HEK293 (cell line): ENCODE data around the gene CYB5R4.
A peak's percentile ranks its signal among the peaks of the same experiment; 100 is the strongest.

Source experiments
- CTCF ChIA-PET: fragments of 350-600 bp; formaldehyde crosslinking; extraction: SDS; loops from one replicate; lab custom pipeline; 2021; ENCODE audit warnings: antibody characterized with exemption; lab: Yijun Ruan, JAX
- POLR2A ChIA-PET: fragments of 300-600 bp; formaldehyde crosslinking; extraction: SDS; loops from one replicate; lab custom pipeline; 2020; ENCODE audit warnings: antibody characterized with exemption, inconsistent platforms; lab: Yijun Ruan, JAX
- H3K27ac ChIP-seq: fragments of 200-500 bp; sonication (Bioruptor generic); 2 replicates; pipeline ENCODE4 v1.5.1; 2014; ENCODE audit warnings: low read depth, low read length, control low read depth, inconsistent platforms; ENCODE audit errors: extremely low read depth
- H3K36me3 ChIP-seq, 2 experiments: fragments of 200-500 bp in 1 of 2; sonication (Bioruptor generic) in 1 of 2; 1 replicate in 1 of 2; 2 replicates in 1 of 2; pipeline ENCODE4 v1.5.1; 2014 to 2017; ENCODE audit warnings: inconsistent platforms in 2 of 2, low read length in 2 of 2; ENCODE audit not compliant: control insufficient read depth in 2 of 2, insufficient read depth in 1 of 2
- H3K4me1 ChIP-seq: fragments of 200-500 bp; sonication (Bioruptor generic); 2 replicates; pipeline ENCODE4 v1.5.1; 2014; ENCODE audit warnings: mild to moderate bottlenecking, low read length, inconsistent platforms; ENCODE audit not compliant: control insufficient read depth, insufficient read depth
- H3K4me3 ChIP-seq: 2 replicates; pipeline ENCODE4 v1.5.1; 2011; ENCODE audit warnings: low read depth, mild to moderate bottlenecking, control low read depth, low read length, moderate library complexity
- H3K9me3 ChIP-seq: fragments of 200-500 bp; sonication (Bioruptor generic); 2 replicates; pipeline ENCODE4 v1.5.1; 2014; ENCODE audit warnings: low read depth, low read length, inconsistent platforms; ENCODE audit not compliant: control insufficient read depth, insufficient read depth
- EGR2 ChIP-seq: fragments of 450-650 bp; formaldehyde crosslinking; IDR thresholded peaks from 2 replicates; pipeline ENCODE4 v1.5.1; 2016; ENCODE audit warnings: low read depth, missing biosample characterization, missing genetic modification characterization
- GFI1B ChIP-seq: fragments of 450-650 bp; formaldehyde crosslinking; IDR thresholded peaks from 2 replicates; pipeline ENCODE4 v1.5.1; 2016; ENCODE audit warnings: missing biosample characterization, missing genetic modification characterization
- PRDM1 ChIP-seq: fragments of 450-650 bp; formaldehyde crosslinking; IDR thresholded peaks from 2 replicates; pipeline ENCODE4; 2016; ENCODE audit warnings: missing biosample characterization, missing genetic modification characterization
- RBAK ChIP-seq: fragments of 450-650 bp; formaldehyde crosslinking; IDR thresholded peaks from 2 replicates; pipeline ENCODE4 v1.5.1; 2016; ENCODE audit warnings: missing biosample characterization, missing genetic modification characterization
- TRIM28 ChIP-seq: IDR thresholded peaks from 2 replicates; pipeline ENCODE4 v1.6.1; 2011; ENCODE audit warnings: low read length, control low read depth, borderline replicate concordance
- ZBTB11 ChIP-seq: fragments of 450-650 bp; formaldehyde crosslinking; conservative IDR thresholded peaks from 2 replicates; pipeline ENCODE4 v1.5.1; 2016; ENCODE audit warnings: low read depth, missing biosample characterization, missing genetic modification characterization
- ZBTB48 ChIP-seq: fragments of 450-650 bp; formaldehyde crosslinking; IDR thresholded peaks from 2 replicates; pipeline ENCODE4 v1.5.1; 2016; ENCODE audit warnings: missing biosample characterization, missing genetic modification characterization
- ZEB2 ChIP-seq: fragments of 450-650 bp; formaldehyde crosslinking; IDR thresholded peaks from 2 replicates; pipeline ENCODE4 v1.5.1; 2016; ENCODE audit warnings: missing biosample characterization, missing genetic modification characterization
- ZIC2 ChIP-seq: fragments of 450-650 bp; formaldehyde crosslinking; IDR thresholded peaks from 2 replicates; pipeline ENCODE4 v1.5.1; 2016; ENCODE audit warnings: missing biosample characterization, missing genetic modification characterization
- ZNF114 ChIP-seq: fragments of 450-650 bp; formaldehyde crosslinking; IDR thresholded peaks from 2 replicates; pipeline ENCODE4 v1.5.0; 2017; ENCODE audit warnings: missing biosample characterization, missing genetic modification characterization
- ZNF16 ChIP-seq: fragments of 450-650 bp; formaldehyde crosslinking; IDR thresholded peaks from 2 replicates; pipeline ENCODE4 v1.5.1; 2016; ENCODE audit warnings: low read depth, missing biosample characterization, missing genetic modification characterization
- ZNF174 ChIP-seq: fragments of 450-650 bp; formaldehyde crosslinking; IDR thresholded peaks from 2 replicates; pipeline ENCODE4 v1.5.0; 2017; ENCODE audit warnings: missing biosample characterization, mild to moderate bottlenecking, missing genetic modification characterization
- ZNF175 ChIP-seq: fragments of 450-650 bp; formaldehyde crosslinking; IDR thresholded peaks from 2 replicates; pipeline ENCODE4 v1.5.1; 2016; ENCODE audit warnings: missing biosample characterization, missing genetic modification characterization
- ZNF391 ChIP-seq: fragments of 450-650 bp; formaldehyde crosslinking; IDR thresholded peaks from 2 replicates; pipeline ENCODE4 v1.5.1; 2016; ENCODE audit warnings: low read depth, missing biosample characterization, missing genetic modification characterization, borderline replicate concordance
- ZNF473 ChIP-seq: fragments of 450-650 bp; formaldehyde crosslinking; IDR thresholded peaks from 2 replicates; pipeline ENCODE4 v1.5.1; 2017; ENCODE audit warnings: missing biosample characterization, missing genetic modification characterization
- ZNF518A ChIP-seq: fragments of 450-650 bp; formaldehyde crosslinking; conservative IDR thresholded peaks from 2 replicates; pipeline ENCODE4 v1.5.1; 2016; ENCODE audit warnings: low read depth, missing biosample characterization, missing genetic modification characterization
- ZNF596 ChIP-seq: fragments of 450-650 bp; IDR thresholded peaks from 2 replicates; pipeline ENCODE4 v1.5.0; 2018; ENCODE audit warnings: missing biosample characterization, mild to moderate bottlenecking, missing genetic modification characterization, moderate library complexity
- ZNF600 ChIP-seq: fragments of 450-650 bp; formaldehyde crosslinking; IDR thresholded peaks from 2 replicates; pipeline ENCODE4 v1.5.1; 2016; ENCODE audit warnings: missing biosample characterization, missing genetic modification characterization
- TF ChIP-seq, protein P1 (sequence below): fragments of 450-650 bp; formaldehyde crosslinking; IDR thresholded peaks from 2 replicates; pipeline ENCODE4 v1.5.1; 2017; ENCODE audit warnings: missing biosample characterization, missing genetic modification characterization
- TF ChIP-seq, protein P2 (sequence below): fragments of 450-650 bp; formaldehyde crosslinking; IDR thresholded peaks from 2 replicates; pipeline ENCODE4 v1.5.1; 2016; ENCODE audit warnings: missing biosample characterization, missing genetic modification characterization
- TF ChIP-seq, protein P3 (sequence below): fragments of 450-650 bp; formaldehyde crosslinking; IDR thresholded peaks from 2 replicates; pipeline ENCODE4 v1.5.1; 2016; ENCODE audit warnings: missing biosample characterization, missing genetic modification characterization
- TF ChIP-seq, protein P4 (sequence below): fragments of 450-650 bp; IDR thresholded peaks from 2 replicates; pipeline ENCODE4 v1.5.1; 2018; ENCODE audit warnings: missing biosample characterization, mild to moderate bottlenecking, missing genetic modification characterization

CYB5R4 gene

DNA sequence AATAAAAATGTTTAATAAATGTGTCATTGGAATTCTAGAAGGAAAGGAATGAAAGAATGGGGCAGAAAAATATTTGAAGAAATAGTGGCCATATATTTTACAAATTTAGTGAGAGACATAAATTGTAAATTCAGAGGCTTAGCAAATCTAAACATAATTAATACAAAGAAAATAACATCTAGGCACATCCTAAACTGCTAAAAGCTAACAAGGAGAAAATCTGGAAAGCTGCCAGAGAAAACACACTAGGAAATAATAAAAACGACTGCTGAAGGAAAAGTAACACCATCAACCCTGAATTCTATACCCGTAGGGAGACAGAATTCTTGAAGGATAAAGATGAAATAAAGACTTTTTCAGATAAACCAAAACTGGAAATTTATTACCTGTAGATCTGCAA is 23.8 kb downstream of the CYB5R4 start (continued):
- TF ChIP-seq, protein P1, sequence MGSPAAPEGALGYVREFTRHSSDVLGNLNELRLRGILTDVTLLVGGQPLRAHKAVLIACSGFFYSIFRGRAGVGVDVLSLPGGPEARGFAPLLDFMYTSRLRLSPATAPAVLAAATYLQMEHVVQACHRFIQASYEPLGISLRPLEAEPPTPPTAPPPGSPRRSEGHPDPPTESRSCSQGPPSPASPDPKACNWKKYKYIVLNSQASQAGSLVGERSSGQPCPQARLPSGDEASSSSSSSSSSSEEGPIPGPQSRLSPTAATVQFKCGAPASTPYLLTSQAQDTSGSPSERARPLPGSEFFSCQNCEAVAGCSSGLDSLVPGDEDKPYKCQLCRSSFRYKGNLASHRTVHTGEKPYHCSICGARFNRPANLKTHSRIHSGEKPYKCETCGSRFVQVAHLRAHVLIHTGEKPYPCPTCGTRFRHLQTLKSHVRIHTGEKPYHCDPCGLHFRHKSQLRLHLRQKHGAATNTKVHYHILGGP: peak; percentile 75; the same call in 1 of the 2 replicates
- TF ChIP-seq TRIM28: no peak
- no peak for TF ChIP-seq ZNF600 (tag by site-specific recombination)

- Histone ChIP-seq H3K36me3 (no peaks in the 10 kb centered on the region), H3K27ac (no peak overlapping the region), H3K4me3 (no peak overlapping the region), H3K4me1 (peaks cover 11% of the 10 kb centered on the region; the same call in 1 of the 2 replicates), H3K9me3 (no peaks in the 10 kb centered on the region)
- POLR2A ChIA-PET: no interaction called here
- CTCF ChIA-PET: interaction anchor here (0.6 to 3.8 kb wide), 19 partner anchors 8 to 903 kb away, joined by 3 to 42 read pairs (median 4); partner anchors contain the start of gene CEP162
- TF ChIP-seq ZNF175 (tag by site-specific recombination): no peak
- no peak for TF ChIP-seq PRDM1 (tag by site-specific recombination)
- no peak for TF ChIP-seq ZNF174 (tag by site-specific recombination)
- 0 out of 2 replicates have a peak, but pooled peaks have one; percentile 54 for TF ChIP-seq ZEB2
- no peak for TF ChIP-seq ZNF518A (tag by site-specific recombination)
- TF ChIP-seq ZNF596: no peak
- TF ChIP-seq ZBTB48 (tag by site-specific recombination): no peak
- no peak for TF ChIP-seq GFI1B
- TF ChIP-seq, protein P2, sequence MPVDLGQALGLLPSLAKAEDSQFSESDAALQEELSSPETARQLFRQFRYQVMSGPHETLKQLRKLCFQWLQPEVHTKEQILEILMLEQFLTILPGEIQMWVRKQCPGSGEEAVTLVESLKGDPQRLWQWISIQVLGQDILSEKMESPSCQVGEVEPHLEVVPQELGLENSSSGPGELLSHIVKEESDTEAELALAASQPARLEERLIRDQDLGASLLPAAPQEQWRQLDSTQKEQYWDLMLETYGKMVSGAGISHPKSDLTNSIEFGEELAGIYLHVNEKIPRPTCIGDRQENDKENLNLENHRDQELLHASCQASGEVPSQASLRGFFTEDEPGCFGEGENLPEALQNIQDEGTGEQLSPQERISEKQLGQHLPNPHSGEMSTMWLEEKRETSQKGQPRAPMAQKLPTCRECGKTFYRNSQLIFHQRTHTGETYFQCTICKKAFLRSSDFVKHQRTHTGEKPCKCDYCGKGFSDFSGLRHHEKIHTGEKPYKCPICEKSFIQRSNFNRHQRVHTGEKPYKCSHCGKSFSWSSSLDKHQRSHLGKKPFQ (tag by site-specific recombination): 0 out of 2 replicates have a peak, but pooled peaks have one; percentile 29
- TF ChIP-seq, protein P3, sequence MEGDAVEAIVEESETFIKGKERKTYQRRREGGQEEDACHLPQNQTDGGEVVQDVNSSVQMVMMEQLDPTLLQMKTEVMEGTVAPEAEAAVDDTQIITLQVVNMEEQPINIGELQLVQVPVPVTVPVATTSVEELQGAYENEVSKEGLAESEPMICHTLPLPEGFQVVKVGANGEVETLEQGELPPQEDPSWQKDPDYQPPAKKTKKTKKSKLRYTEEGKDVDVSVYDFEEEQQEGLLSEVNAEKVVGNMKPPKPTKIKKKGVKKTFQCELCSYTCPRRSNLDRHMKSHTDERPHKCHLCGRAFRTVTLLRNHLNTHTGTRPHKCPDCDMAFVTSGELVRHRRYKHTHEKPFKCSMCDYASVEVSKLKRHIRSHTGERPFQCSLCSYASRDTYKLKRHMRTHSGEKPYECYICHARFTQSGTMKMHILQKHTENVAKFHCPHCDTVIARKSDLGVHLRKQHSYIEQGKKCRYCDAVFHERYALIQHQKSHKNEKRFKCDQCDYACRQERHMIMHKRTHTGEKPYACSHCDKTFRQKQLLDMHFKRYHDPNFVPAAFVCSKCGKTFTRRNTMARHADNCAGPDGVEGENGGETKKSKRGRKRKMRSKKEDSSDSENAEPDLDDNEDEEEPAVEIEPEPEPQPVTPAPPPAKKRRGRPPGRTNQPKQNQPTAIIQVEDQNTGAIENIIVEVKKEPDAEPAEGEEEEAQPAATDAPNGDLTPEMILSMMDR: peak; percentile 64
- no peak for TF ChIP-seq ZIC2 (tag by site-specific recombination)
- TF ChIP-seq ZBTB11: no peak
- no peak for TF ChIP-seq ZNF114 (tag by site-specific recombination)
- TF ChIP-seq, protein P4, sequence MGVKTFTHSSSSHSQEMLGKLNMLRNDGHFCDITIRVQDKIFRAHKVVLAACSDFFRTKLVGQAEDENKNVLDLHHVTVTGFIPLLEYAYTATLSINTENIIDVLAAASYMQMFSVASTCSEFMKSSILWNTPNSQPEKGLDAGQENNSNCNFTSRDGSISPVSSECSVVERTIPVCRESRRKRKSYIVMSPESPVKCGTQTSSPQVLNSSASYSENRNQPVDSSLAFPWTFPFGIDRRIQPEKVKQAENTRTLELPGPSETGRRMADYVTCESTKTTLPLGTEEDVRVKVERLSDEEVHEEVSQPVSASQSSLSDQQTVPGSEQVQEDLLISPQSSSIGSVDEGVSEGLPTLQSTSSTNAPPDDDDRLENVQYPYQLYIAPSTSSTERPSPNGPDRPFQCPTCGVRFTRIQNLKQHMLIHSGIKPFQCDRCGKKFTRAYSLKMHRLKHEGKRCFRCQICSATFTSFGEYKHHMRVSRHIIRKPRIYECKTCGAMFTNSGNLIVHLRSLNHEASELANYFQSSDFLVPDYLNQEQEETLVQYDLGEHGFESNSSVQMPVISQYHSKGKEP (tag by site-specific recombination): 0 out of 2 replicates have a peak, but pooled peaks have one; percentile 6
- TF ChIP-seq ZNF391 (tag by site-specific recombination): no peak
- no peak for TF ChIP-seq RBAK (tag by site-specific recombination)
- TF ChIP-seq ZNF16: no peak
- no peak for TF ChIP-seq ZNF473 (tag by site-specific recombination)
- no peak for TF ChIP-seq EGR2
Observed at GRCh38 chr6:83884523-83884922, 25.0 kb downstream of the CYB5R4 start.
